GM21528 (cell line): ENCODE measurements around the gene CLCN3.
"Not testable (repeated sequence)": the region's sequence is repeated elsewhere in the genome, so short reads cannot be mapped to it uniquely, and the experiment has no call there.

Source experiments
- ATAC-seq: cut with Tn5 transposase; IDR thresholded peaks from one replicate; pipeline ENCODE4 v1.9.1; 2021; ENCODE audit warnings: mild to moderate bottlenecking, moderate library complexity; ENCODE audit not compliant: unreplicated experiment, low FRiP score

CLCN3 gene

GRCh38 chr4:169765835-169766234, 145.5 kb downstream of the CLCN3 start:
- ATAC-seq, result no peak

- no peak for ATAC-seq
These were observed 146.4 kb downstream of the CLCN3 start for GRCh38 chr4:169766741-169767140.

GRCh38 chr4:169768385-169768784, 148.0 kb downstream of the CLCN3 start:
- no peak for ATAC-seq

GRCh38 chr4:169770416-169770815, 150.0 kb downstream of the CLCN3 start:
- no peak for ATAC-seq

- not testable (repeated sequence) for ATAC-seq
These were observed 151.2 kb downstream of the CLCN3 start for GRCh38 chr4:169771556-169772080.
